SK-N-SH treated with all-trans-retinoic acid at 6 μM for 48 hours (cell line): ENCODE results near the gene STIM2.

Experiments used
- BACH2 ChIP-seq: fragments of 250-450 bp; sonication (Bioruptor Pico); IDR thresholded peaks from 2 replicates; pipeline ENCODE4 v1.9.0; 2021; ENCODE audit warnings: mild to moderate bottlenecking, borderline replicate concordance
- GLIS3 ChIP-seq: fragments of 250-450 bp; sonication (Bioruptor Pico); IDR thresholded peaks from 2 replicates; pipeline ENCODE4 v1.5.0; 2020; ENCODE audit warnings: mild to moderate bottlenecking, moderate library complexity
- ISL1 ChIP-seq: fragments of 250-450 bp; sonication (Bioruptor Pico); IDR thresholded peaks from 2 replicates; pipeline ENCODE4 v2.1.2; 2022; ENCODE audit warnings: mild to moderate bottlenecking, moderate library complexity
- OSR1 ChIP-seq: fragments of 250-450 bp; sonication (Bioruptor Pico); IDR thresholded peaks from 2 replicates; pipeline ENCODE4 v1.8.0; 2022; ENCODE audit warnings: moderate library complexity, mild to moderate bottlenecking, inconsistent platforms
- POU6F1 ChIP-seq: fragments of 250-450 bp; sonication (Bioruptor Pico); IDR thresholded peaks from 2 replicates; pipeline ENCODE4 v1.8.0; 2021; ENCODE audit warnings: low read depth, mild to moderate bottlenecking, moderate library complexity, borderline replicate concordance
- ZFP3 ChIP-seq: fragments of 250-450 bp; sonication (Bioruptor Pico); IDR thresholded peaks from 2 replicates; pipeline ENCODE4 v1.5.0; 2020; ENCODE audit warnings: mild to moderate bottlenecking, moderate library complexity
- ZFP30 ChIP-seq: fragments of 450-650 bp; formaldehyde crosslinking; IDR thresholded peaks from 2 replicates; pipeline ENCODE4 v1.5.0; 2022; ENCODE audit warnings: mild to moderate bottlenecking, moderate library complexity
- ZNF565 ChIP-seq: fragments of 450-650 bp; formaldehyde crosslinking; conservative IDR thresholded peaks from 2 replicates; pipeline ENCODE4 v1.5.0; 2020; ENCODE audit warnings: low read depth, mild to moderate bottlenecking, moderate library complexity
- ZNF70 ChIP-seq: fragments of 450-650 bp; formaldehyde crosslinking; IDR thresholded peaks from 2 replicates; pipeline ENCODE4 v1.5.0; 2020; ENCODE audit warnings: mild to moderate bottlenecking, moderate library complexity

DNA sequence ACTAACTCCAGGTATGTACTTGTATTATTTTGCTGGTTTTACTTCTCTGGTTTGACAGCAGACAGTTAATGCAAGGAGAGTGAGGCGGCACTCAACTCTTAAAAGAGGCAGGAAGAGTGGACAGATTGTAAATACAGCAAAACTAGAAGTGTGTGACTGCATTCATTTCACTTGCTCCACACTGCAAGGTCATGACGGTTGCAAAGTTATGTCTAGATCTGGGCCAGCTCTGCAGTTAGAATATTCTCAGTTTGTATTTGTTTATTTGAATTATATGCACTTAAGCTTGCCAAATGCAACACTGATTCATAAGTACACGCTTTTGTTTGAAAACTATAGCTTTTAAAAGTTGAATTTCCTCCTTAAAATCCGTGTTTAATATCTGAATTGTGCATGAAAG is 148.9 kb downstream of the STIM2 start:
- TF ChIP-seq ZFP3 (CRISPR knock-in tag) (no peak), ISL1 (CRISPR knock-in tag) (no peak), BACH2 (no peak), ZFP30 (CRISPR knock-in tag) (no peak), GLIS3 (CRISPR knock-in tag) (no peak), OSR1 (CRISPR knock-in tag) (no peak), POU6F1 (no peak), ZNF70 (no peak), ZNF565 (CRISPR knock-in tag) (no peak)
